ENCODE results near the gene CMTR1. TPM values are rescaled to one million over a fixed set of nuclear protein-coding genes. Genes with fewer than 3 reads are reported as not detected.

Gene CMTR1
- total and polyA plus RNA-seq, 2 of the 13 experiments (the other 11 are each of a cell fraction or from before 2014, with no cell fraction given) = 19.7 to 55.2 TPM

DNA sequence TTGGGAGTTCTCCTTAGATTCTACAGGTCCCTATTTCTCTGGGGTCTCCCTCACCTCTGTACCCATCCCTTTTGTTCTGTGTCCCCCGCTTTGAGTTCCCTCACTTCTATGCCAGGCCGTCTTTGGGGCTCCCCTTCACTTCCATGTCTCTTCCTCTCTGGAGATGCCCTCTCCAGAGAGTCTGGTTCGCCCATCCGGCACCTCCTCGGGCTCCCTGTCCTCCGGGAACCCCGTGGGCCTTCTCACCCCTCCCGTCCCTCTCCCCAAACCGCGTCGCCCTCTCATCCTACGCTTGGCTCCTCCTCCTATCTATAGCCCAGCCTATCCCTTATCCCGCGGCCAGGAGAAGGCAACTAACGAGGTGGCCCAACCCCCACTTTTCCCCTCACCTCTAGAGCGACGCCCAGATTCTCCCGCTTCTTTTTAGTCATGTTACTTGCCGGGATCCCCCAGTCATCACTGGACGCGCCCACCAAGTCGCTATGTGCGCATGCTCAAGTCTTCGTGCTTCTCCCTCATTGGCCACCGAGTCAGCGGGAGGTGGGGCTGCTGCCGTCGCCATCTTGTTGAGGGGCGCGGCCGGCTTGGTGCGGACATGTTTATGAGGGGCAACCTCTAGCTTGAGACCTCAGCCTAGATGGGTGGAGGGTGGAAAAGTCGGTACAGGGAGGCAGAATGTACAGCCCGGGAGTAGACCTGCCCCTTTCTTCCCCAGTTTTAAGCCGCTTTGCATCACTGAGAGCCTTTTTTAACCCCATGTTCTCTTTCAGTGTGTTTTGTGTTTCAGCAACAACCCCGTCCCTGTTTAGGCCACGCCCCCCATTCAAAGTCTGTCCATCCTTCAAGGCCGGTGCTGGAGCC, 66.6 kb downstream of the CMTR1 start, which contains the start of gene CCDC167 (continued):
- TF ChIP-seq ZFP36 (IDR thresholded peaks at IDR 0.05; ENCODE audit: borderline replicate concordance, low read depth, low read length, partially characterized antibody) = no peak
- TF ChIP-seq, protein P1, sequence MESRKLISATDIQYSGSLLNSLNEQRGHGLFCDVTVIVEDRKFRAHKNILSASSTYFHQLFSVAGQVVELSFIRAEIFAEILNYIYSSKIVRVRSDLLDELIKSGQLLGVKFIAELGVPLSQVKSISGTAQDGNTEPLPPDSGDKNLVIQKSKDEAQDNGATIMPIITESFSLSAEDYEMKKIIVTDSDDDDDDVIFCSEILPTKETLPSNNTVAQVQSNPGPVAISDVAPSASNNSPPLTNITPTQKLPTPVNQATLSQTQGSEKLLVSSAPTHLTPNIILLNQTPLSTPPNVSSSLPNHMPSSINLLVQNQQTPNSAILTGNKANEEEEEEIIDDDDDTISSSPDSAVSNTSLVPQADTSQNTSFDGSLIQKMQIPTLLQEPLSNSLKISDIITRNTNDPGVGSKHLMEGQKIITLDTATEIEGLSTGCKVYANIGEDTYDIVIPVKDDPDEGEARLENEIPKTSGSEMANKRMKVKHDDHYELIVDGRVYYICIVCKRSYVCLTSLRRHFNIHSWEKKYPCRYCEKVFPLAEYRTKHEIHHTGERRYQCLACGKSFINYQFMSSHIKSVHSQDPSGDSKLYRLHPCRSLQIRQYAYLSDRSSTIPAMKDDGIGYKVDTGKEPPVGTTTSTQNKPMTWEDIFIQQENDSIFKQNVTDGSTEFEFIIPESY (CRISPR knock-in tag; IDR thresholded peaks at IDR 0.05) = no peak
- no peak for TF ChIP-seq IKZF4 (CRISPR knock-in tag; IDR thresholded peaks at IDR 0.05; ENCODE audit: borderline replicate concordance, low read depth, not compliant biosample characterization)
- TF ChIP-seq, protein P2, sequence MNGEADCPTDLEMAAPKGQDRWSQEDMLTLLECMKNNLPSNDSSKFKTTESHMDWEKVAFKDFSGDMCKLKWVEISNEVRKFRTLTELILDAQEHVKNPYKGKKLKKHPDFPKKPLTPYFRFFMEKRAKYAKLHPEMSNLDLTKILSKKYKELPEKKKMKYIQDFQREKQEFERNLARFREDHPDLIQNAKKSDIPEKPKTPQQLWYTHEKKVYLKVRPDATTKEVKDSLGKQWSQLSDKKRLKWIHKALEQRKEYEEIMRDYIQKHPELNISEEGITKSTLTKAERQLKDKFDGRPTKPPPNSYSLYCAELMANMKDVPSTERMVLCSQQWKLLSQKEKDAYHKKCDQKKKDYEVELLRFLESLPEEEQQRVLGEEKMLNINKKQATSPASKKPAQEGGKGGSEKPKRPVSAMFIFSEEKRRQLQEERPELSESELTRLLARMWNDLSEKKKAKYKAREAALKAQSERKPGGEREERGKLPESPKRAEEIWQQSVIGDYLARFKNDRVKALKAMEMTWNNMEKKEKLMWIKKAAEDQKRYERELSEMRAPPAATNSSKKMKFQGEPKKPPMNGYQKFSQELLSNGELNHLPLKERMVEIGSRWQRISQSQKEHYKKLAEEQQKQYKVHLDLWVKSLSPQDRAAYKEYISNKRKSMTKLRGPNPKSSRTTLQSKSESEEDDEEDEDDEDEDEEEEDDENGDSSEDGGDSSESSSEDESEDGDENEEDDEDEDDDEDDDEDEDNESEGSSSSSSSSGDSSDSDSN (CRISPR knock-in tag; IDR thresholded peaks at IDR 0.05) = 0 out of 2 replicates have a peak, but pooled peaks have one; percentile 24
- TF ChIP-seq, protein P3, sequence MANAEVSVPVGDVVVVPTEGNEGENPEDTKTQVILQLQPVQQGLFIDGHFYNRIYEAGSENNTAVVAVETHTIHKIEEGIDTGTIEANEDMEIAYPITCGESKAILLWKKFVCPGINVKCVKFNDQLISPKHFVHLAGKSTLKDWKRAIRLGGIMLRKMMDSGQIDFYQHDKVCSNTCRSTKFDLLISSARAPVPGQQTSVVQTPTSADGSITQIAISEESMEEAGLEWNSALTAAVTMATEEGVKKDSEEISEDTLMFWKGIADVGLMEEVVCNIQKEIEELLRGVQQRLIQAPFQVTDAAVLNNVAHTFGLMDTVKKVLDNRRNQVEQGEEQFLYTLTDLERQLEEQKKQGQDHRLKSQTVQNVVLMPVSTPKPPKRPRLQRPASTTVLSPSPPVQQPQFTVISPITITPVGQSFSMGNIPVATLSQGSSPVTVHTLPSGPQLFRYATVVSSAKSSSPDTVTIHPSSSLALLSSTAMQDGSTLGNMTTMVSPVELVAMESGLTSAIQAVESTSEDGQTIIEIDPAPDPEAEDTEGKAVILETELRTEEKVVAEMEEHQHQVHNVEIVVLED (CRISPR knock-in tag; IDR thresholded peaks at IDR 0.05; ENCODE audit: borderline replicate concordance) = peak; percentile 73
- no peak for TF ChIP-seq CENPT (CRISPR knock-in tag; IDR thresholded peaks at IDR 0.05; ENCODE audit: low read depth)
- TF ChIP-seq, protein P4, sequence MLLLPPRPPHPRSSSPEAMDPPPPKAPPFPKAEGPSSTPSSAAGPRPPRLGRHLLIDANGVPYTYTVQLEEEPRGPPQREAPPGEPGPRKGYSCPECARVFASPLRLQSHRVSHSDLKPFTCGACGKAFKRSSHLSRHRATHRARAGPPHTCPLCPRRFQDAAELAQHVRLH (CRISPR knock-in tag; IDR thresholded peaks at IDR 0.05; ENCODE audit: borderline replicate concordance, low read depth) = no peak
- TF ChIP-seq U2AF1 (optimal IDR thresholded peaks at IDR 0.05; ENCODE audit: low read depth, low read length) = peak; percentile 86
- TF ChIP-seq ZSCAN31 (CRISPR knock-in tag; IDR thresholded peaks at IDR 0.05; ENCODE audit: low read depth) = peak; percentile 90
- TF ChIP-seq ZNF354B (CRISPR knock-in tag; IDR thresholded peaks at IDR 0.05) = no peak
- 0 out of 2 replicates have a peak, but pooled peaks have one; percentile 25 for TF ChIP-seq FOXA3 (CRISPR knock-in tag; IDR thresholded peaks at IDR 0.05)
- TF ChIP-seq, protein P5, sequence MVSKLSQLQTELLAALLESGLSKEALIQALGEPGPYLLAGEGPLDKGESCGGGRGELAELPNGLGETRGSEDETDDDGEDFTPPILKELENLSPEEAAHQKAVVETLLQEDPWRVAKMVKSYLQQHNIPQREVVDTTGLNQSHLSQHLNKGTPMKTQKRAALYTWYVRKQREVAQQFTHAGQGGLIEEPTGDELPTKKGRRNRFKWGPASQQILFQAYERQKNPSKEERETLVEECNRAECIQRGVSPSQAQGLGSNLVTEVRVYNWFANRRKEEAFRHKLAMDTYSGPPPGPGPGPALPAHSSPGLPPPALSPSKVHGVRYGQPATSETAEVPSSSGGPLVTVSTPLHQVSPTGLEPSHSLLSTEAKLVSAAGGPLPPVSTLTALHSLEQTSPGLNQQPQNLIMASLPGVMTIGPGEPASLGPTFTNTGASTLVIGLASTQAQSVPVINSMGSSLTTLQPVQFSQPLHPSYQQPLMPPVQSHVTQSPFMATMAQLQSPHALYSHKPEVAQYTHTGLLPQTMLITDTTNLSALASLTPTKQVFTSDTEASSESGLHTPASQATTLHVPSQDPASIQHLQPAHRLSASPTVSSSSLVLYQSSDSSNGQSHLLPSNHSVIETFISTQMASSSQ (IDR thresholded peaks at IDR 0.05; ENCODE audit: low read depth) = no peak
- TF ChIP-seq, protein P5 (CRISPR knock-in tag; IDR thresholded peaks at IDR 0.05; ENCODE audit: borderline replicate concordance) = no peak
- no peak; the same call in 1 of the 2 replicates for TF ChIP-seq YEATS4 (CRISPR knock-in tag; IDR thresholded peaks at IDR 0.05; ENCODE audit: borderline replicate concordance)
- TF ChIP-seq, protein P6, sequence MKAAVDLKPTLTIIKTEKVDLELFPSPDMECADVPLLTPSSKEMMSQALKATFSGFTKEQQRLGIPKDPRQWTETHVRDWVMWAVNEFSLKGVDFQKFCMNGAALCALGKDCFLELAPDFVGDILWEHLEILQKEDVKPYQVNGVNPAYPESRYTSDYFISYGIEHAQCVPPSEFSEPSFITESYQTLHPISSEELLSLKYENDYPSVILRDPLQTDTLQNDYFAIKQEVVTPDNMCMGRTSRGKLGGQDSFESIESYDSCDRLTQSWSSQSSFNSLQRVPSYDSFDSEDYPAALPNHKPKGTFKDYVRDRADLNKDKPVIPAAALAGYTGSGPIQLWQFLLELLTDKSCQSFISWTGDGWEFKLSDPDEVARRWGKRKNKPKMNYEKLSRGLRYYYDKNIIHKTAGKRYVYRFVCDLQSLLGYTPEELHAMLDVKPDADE (CRISPR knock-in tag; IDR thresholded peaks at IDR 0.05) = no peak

All from HepG2 (cell line).